ENCODE data around the gene INAFM2. TPM values are rescaled to one million over a fixed set of nuclear protein-coding genes. Genes with fewer than 3 reads are reported as not detected.

Gene INAFM2
- total and polyA plus RNA-seq, 10 of the 15 experiments (the other 5 are each of a cell fraction or from before 2014, with no cell fraction given) = 0.75 to 8.1 (median 3.9) TPM

GRCh38 chr15:40310993-40311392 lies 12.5 kb upstream of the INAFM2 start:
- intact Hi-C loops (cut with micrococcal nuclease; ENCODE audit: unreplicated experiment) (loop anchor here (1.0 kb wide), 1 partner anchor 32 kb away; no protein-coding TSS in a partner anchor), in situ Hi-C loops (cut with MboI) (loop anchor here (5.0 kb wide), 1 partner anchor 34 kb away; no protein-coding TSS in a partner anchor)
- ChIA-PET SMC1A (ENCODE audit: uncharacterized antibody, unreplicated experiment) (interaction anchor here (0.7 to 10.0 kb wide), 5 partner anchors 9 to 374 kb away, joined by 3 to 83 read pairs (median 4); no protein-coding TSS in a partner anchor), POLR2A (no interaction called here), CTCF (interaction anchor here (1.1 to 17.6 kb wide), 12 partner anchors 10 to 265 kb away, joined by 3 to 336 read pairs (median 7); partner anchors contain the start of genes CCDC9B and INAFM2), RAD21 (ENCODE audit: unreplicated experiment) (interaction anchor here (3.3 to 6.8 kb wide), 2 partner anchors 26 to 33 kb away, joined by 17 to 87 read pairs; no protein-coding TSS in a partner anchor)
- Histone ChIP-seq H2AFZ (ENCODE audit: control insufficient read depth, low read depth, low read length) (no peak overlapping the region), H3K36me3 (ENCODE audit: control insufficient read depth in 2 of 2, insufficient read depth in 2 of 2, low read length in 1 of 2) (no peaks in the 10 kb centered on the region), H3K27me3 (replicated peaks in 1 of 2; ENCODE audit: control insufficient read depth in 2 of 2, insufficient read depth in 2 of 2, low read length in 1 of 2) (peaks cover 0 to 3% of the 10 kb centered on the region in 2 experiments; a peak in 2 of 4 replicates), H3K9me3 (replicated peaks; ENCODE audit: control insufficient read depth, insufficient read depth, low read length) (no peaks in the 10 kb centered on the region), H3K9ac (ENCODE audit: control insufficient read depth, insufficient read depth, low read length) (no peak overlapping the region), H3K79me2 (ENCODE audit: control insufficient read depth, insufficient read depth, low read length) (no peaks in the 10 kb centered on the region), H4K20me1 (ENCODE audit: control insufficient read depth, insufficient read depth) (no peaks in the 10 kb centered on the region), H3K4me2 (ENCODE audit: control insufficient read depth, insufficient read depth) (no peak overlapping the region), H3K4me1 (ENCODE audit: control insufficient read depth, insufficient read depth, low read length) (peaks cover 12% of the 10 kb centered on the region), H3K4me3 (no peak overlapping the region), H3K27ac (ENCODE audit: control insufficient read depth, insufficient read depth) (no peak overlapping the region)
- no peak for FAIRE-seq
- TF ChIP-seq POLR2AphosphoS5 (IDR thresholded peaks at IDR 0.05; ENCODE audit: low read length) = no peak
- no peak for TF ChIP-seq SUPT20H (IDR thresholded peaks at IDR 0.05; ENCODE audit: borderline replicate concordance, control insufficient read depth, low read depth, low read length)
- no peak for TF ChIP-seq KLF5 (IDR thresholded peaks at IDR 0.05; ENCODE audit: partially characterized antibody)
- TF ChIP-seq CBFB (IDR thresholded peaks at IDR 0.05; ENCODE audit: low read depth) = no peak
- no peak for TF ChIP-seq RELA (IDR thresholded peaks at IDR 0.05; ENCODE audit: borderline replicate concordance, partially characterized antibody)
- no peak for TF ChIP-seq NFYB (IDR thresholded peaks at IDR 0.05; ENCODE audit: insufficient read depth, low read depth, low read length)
- no peak for TF ChIP-seq YY1 (IDR thresholded peaks at IDR 0.05; ENCODE audit: low read depth, low read length)
- TF ChIP-seq CTCF (IDR thresholded peaks at IDR 0.05 in 2 of 3, conservative IDR thresholded peaks at IDR 0.05 in 1 of 3; ENCODE audit: control insufficient read depth in 2 of 3, extremely low read depth in 1 of 3, insufficient read depth in 1 of 3, low read depth in 3 of 3, low read length in 3 of 3) = no peak
- no peak for TF ChIP-seq EZH2 (IDR thresholded peaks at IDR 0.05; ENCODE audit: borderline replicate concordance, control insufficient read depth, low read depth, low read length)
- no peak for TF ChIP-seq ZBTB33 (IDR thresholded peaks at IDR 0.05)
- TF ChIP-seq GABPA (IDR thresholded peaks at IDR 0.05; ENCODE audit: low read depth) = no peak
- TF ChIP-seq RCOR1 (conservative IDR thresholded peaks at IDR 0.05; ENCODE audit: low read depth, low read length) = no peak
- no peak for TF ChIP-seq HDAC6 (IDR thresholded peaks at IDR 0.05; ENCODE audit: unreplicated experiment)
- no peak for TF ChIP-seq SRF (IDR thresholded peaks at IDR 0.05; ENCODE audit: low read depth in 2 of 2, low read length in 2 of 2)
- TF ChIP-seq RUNX3 (IDR thresholded peaks at IDR 0.05; ENCODE audit: low read length) = no peak
- TF ChIP-seq ZBED1 (IDR thresholded peaks at IDR 0.05; ENCODE audit: borderline replicate concordance) = no peak
- TF ChIP-seq BRCA1 (IDR thresholded peaks at IDR 0.05; ENCODE audit: low read depth, low read length) = no peak
- no peak for TF ChIP-seq MYC (IDR thresholded peaks at IDR 0.05; ENCODE audit: insufficient read depth, insufficient read length, insufficient replicate concordance, low read length, severe bottlenecking)
- TF ChIP-seq MXI1 (IDR thresholded peaks at IDR 0.05; ENCODE audit: low read depth, low read length) = no peak
- ATAC-seq = no peak
- WGBS (ENCODE audit: insufficient coverage, insufficient replicate concordance, low lambda C conversion rate, missing lambda C conversion rate) = 6% methylated on average over 3 of the region's 3 CpGs
- DNase-seq (ENCODE audit: low read depth, low spot score) = no peak
- no TSS peak for BruUV-seq (replicated peaks)
